DOHH2 (cell line): ENCODE results near the gene RNF223.

Source experiments
- H3F3A ChIP-seq: fragments of 200-600 bp; sonication (generic), shearing (Covaris generic); 2 replicates; pipeline ENCODE4 v1.6.0; 2016; ENCODE audit warnings: antibody characterized with exemption, mild to moderate bottlenecking; ENCODE audit not compliant: control insufficient read depth, insufficient read depth
- H3K27ac ChIP-seq: fragments of 200-600 bp; sonication (generic); 2 replicates; pipeline ENCODE4 v1.5.1; 2014; ENCODE audit warnings: low read depth, mild to moderate bottlenecking, low read length, moderate library complexity
- H3K27me3 ChIP-seq: fragments of 200-600 bp; sonication (generic); 2 replicates; pipeline ENCODE4 v1.6.1; 2014; ENCODE audit warnings: mild to moderate bottlenecking, low read length, mixed read lengths; ENCODE audit not compliant: control insufficient read depth
- H3K36me3 ChIP-seq: fragments of 200-600 bp; sonication (generic); 2 replicates; pipeline ENCODE4 v1.6.1; 2014; ENCODE audit warnings: mild to moderate bottlenecking, low read length, moderate library complexity, mixed read lengths; ENCODE audit not compliant: control insufficient read depth
- H3K4me1 ChIP-seq: fragments of 200-600 bp; sonication (generic); 2 replicates; pipeline ENCODE4 v1.6.1; 2014; ENCODE audit warnings: mild to moderate bottlenecking, low read length, mixed read lengths; ENCODE audit not compliant: control insufficient read depth
- H3K4me2 ChIP-seq: fragments of 200-600 bp; sonication (generic); 2 replicates; pipeline ENCODE4 v1.6.0; 2014; ENCODE audit warnings: mild to moderate bottlenecking, low read length, moderate library complexity
- H3K4me3 ChIP-seq: fragments of 200-600 bp; sonication (generic); 2 replicates; pipeline ENCODE4 v1.5.1; 2014; ENCODE audit warnings: mild to moderate bottlenecking, low read length, mixed read lengths
- H3K79me2 ChIP-seq: fragments of 200-600 bp; sonication (generic); 2 replicates; pipeline ENCODE4 v1.6.1; 2014; ENCODE audit warnings: mild to moderate bottlenecking, low read length, mixed read lengths; ENCODE audit not compliant: control insufficient read depth
- H3K9me2 ChIP-seq: fragments of 200-600 bp; sonication (generic); replicated peaks from 2 replicates; pipeline ENCODE4 v1.6.1; 2014; ENCODE audit warnings: mild to moderate bottlenecking, low read length, mixed read lengths; ENCODE audit not compliant: control insufficient read depth
- H3K9me3 ChIP-seq: fragments of 200-600 bp; sonication (generic); 2 replicates; pipeline ENCODE4 v1.6.1; 2014; ENCODE audit warnings: antibody characterized with exemption, low read length, mixed read lengths; ENCODE audit not compliant: control insufficient read depth, insufficient read depth
- H4K20me1 ChIP-seq: fragments of 200-600 bp; sonication (generic); 2 replicates; pipeline ENCODE4 v1.6.0; 2014; ENCODE audit warnings: low read depth, mild to moderate bottlenecking, antibody characterized with exemption, low read length, moderate library complexity; ENCODE audit not compliant: control insufficient read depth, insufficient read depth
- CTCF ChIP-seq: fragments of 200-600 bp; sonication (generic); IDR thresholded peaks from one replicate; pipeline ENCODE4 v1.5.1; 2014; ENCODE audit warnings: antibody characterized with exemption, mild to moderate bottlenecking, low read depth, low read length; ENCODE audit not compliant: poor library complexity, severe bottlenecking
- EZH2phosphoT487 ChIP-seq: fragments of 200-600 bp; sonication (generic); IDR thresholded peaks from 2 replicates; pipeline ENCODE4 v1.6.1; 2017; ENCODE audit warnings: borderline replicate concordance, mild to moderate bottlenecking, antibody characterized with exemption, low read length, moderate library complexity, mixed read lengths

The RNF223 gene

DNA sequence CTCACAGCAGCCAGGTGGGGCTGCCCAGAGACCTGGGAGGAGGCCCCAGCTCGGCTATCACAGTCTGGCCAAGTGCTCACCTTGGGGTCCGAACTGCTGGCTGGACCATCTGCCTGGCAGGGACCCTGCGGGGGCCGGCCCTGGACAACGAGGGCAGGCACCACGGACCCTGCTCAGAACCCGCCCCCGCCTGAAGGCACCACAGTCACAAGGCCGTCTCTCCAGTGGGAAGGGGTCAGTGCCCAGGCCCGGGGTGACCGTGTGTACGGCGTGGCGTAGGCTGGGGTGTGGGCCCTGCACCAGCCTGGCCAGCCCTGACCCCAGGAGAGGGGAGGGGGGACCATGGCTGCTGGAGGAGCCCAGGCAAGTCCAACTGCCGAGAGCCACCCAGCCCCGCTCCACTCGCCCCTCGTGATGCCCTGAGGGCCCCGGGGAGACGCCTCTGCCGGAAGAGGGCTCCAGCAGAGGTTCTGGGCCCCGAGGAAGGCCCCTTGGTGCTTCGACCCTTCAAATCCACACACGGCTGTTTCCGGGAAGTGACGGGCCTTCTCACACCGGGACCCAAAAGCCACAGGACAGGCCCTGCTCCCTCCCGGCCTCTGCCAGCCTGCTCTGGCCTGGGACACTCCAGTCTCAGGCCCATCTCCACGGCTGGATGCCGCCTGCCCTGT is 11.2 kb upstream of the RNF223 start:
- TF ChIP-seq EZH2phosphoT487 (no peak), CTCF (no peak)
- H3K27ac ChIP-seq, result no peak overlapping the region
- no peaks in the 10 kb centered on the region for H3K36me3 ChIP-seq
- no peak overlapping the region for H3K4me2 ChIP-seq
- no peak overlapping the region for H3K4me3 ChIP-seq
- peaks cover under 1% of the 10 kb centered on the region for H3K4me1 ChIP-seq
- H3K79me2 ChIP-seq, result no peaks in the 10 kb centered on the region
- H3F3A ChIP-seq, result no peaks in the 10 kb centered on the region
- no peaks in the 10 kb centered on the region for H3K9me3 ChIP-seq
- H3K9me2 ChIP-seq, result no peaks in the 10 kb centered on the region
- H3K27me3 ChIP-seq, result no peaks in the 10 kb centered on the region
- no peaks in the 10 kb centered on the region for H4K20me1 ChIP-seq

- H3K79me2 ChIP-seq, result no peaks in the 10 kb centered on the region
- peaks cover 8% of the 10 kb centered on the region for H3K4me1 ChIP-seq
- H3K9me3 ChIP-seq, result no peaks in the 10 kb centered on the region
- H3K36me3 ChIP-seq, result no peaks in the 10 kb centered on the region
- H3K27ac ChIP-seq, result no peak overlapping the region
- no peaks in the 10 kb centered on the region for H3K9me2 ChIP-seq
- H3F3A ChIP-seq, result no peaks in the 10 kb centered on the region
- H3K27me3 ChIP-seq, result peaks cover 5% of the 10 kb centered on the region; the same call in 1 of the 2 replicates
- H3K4me3 ChIP-seq, result no peak overlapping the region
- H3K4me2 ChIP-seq, result no peak overlapping the region
- H4K20me1 ChIP-seq, result no peaks in the 10 kb centered on the region
- no peak for TF ChIP-seq EZH2phosphoT487
- TF ChIP-seq CTCF, result no peak
Observed at GRCh38 chr1:1084372-1085170, 10.5 kb upstream of the RNF223 start.

DNA sequence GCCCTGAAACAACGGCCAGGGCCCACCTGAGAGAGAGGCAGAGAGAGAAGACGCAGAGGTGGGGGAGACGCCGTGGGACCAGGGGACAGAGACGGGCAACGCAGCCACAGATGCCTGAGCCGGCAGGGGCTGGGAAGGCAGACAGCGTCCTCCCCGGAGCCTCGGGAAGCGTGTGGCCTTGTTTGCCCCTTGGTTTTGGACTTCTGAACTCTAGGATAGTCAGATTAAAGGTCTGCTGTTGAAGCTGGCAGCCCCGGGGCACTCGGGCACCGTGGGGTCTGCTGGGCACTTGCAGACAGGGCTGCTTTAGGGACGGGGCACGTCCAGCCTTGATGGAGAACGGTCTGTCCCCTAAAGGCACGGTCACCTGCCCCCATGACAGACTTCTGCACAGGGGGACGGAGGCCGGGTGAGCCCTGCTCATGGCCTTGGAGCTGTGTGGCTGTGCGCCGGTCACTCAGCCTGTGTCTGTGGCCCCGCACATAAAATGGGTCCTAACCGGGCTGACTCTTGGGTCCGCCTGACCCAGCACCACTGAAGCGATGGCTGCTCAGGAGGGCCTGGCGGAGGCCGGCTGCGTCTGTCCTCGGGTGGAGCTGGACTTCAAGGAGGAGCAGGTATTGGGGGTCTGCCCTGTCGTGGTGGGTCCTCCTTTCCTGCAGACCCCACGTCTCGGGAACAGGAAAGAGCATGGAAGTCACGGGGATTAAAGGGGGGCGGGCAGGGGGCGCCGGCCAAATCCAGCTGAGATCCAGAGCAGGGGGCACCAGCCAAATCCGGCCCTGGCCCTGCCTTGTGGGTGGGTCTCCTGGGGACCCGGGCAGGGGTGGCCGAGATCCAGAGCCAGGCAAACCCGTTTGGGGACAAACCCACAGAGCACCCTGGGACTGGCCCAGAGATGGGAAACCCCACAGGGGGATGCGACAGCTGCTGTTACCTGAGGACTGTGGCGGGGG is 9.6 kb upstream of the RNF223 start:
- no peaks in the 10 kb centered on the region for H4K20me1 ChIP-seq
- H3K4me3 ChIP-seq, result no peak overlapping the region
- no peaks in the 10 kb centered on the region for H3K36me3 ChIP-seq

More for the DNA sequence above, 9.6 kb upstream of the RNF223 start:
- Histone ChIP-seq H3K79me2 (no peaks in the 10 kb centered on the region), H3K27me3 (peaks cover 5% of the 10 kb centered on the region; the same call in 1 of the 2 replicates), H3K9me3 (no peaks in the 10 kb centered on the region), H3K9me2 (no peaks in the 10 kb centered on the region), H3F3A (no peaks in the 10 kb centered on the region), H3K4me1 (peaks cover 11% of the 10 kb centered on the region), H3K4me2 (no peak overlapping the region), H3K27ac (no peak overlapping the region)
- TF ChIP-seq CTCF (no peak), EZH2phosphoT487 (no peak)
